ENCODE results near the gene PCDH12.
A peak's percentile ranks its signal among the peaks of the same experiment; 100 is the strongest.

- TF ChIP-seq CTCF (IDR thresholded peaks at IDR 0.05; ENCODE audit: low read depth, low read length, poor library complexity, severe bottlenecking) (peak; percentile 82), EZH2phosphoT487 (IDR thresholded peaks at IDR 0.05; ENCODE audit: borderline replicate concordance, low read length) (no peak)
Measured at GRCh38 chr5:141951332-141951781, 6.6 kb downstream of the PCDH12 start.
